Hepatocyte (in vitro differentiated cells): ENCODE results near the gene SLC25A21. TPM values are rescaled to one million over a fixed set of nuclear protein-coding genes. Genes with fewer than 3 reads are reported as not detected.

Source experiments
- DNase-seq: peaks from one replicate; pipeline ENCODE4 v3.0.0-alpha.2; 2016; ENCODE audit warnings: low spot score
- H2AFZ ChIP-seq: fragments of 200-600 bp; sonication (generic); 2 replicates; pipeline ENCODE4 v1.6.0; 2016; ENCODE audit warnings: antibody characterized with exemption, mild to moderate bottlenecking
- H3K27ac ChIP-seq: fragments of 200-600 bp; sonication (generic); 2 replicates; pipeline ENCODE4 v1.5.1; 2016; ENCODE audit warnings: mild to moderate bottlenecking
- H3K27me3 ChIP-seq: fragments of 200-600 bp; sonication (generic); 2 replicates; pipeline ENCODE4 v1.6.1; 2016
- H3K36me3 ChIP-seq: fragments of 200-600 bp; sonication (generic); replicated peaks from 2 replicates; pipeline ENCODE4 v1.5.1; 2016; ENCODE audit warnings: low read depth; ENCODE audit not compliant: insufficient read depth
- H3K4me1 ChIP-seq: fragments of 200-600 bp; sonication (generic); 2 replicates; pipeline ENCODE4 v1.5.1; 2016; ENCODE audit warnings: mild to moderate bottlenecking, moderate library complexity; ENCODE audit not compliant: insufficient read depth
- H3K4me2 ChIP-seq: fragments of 200-600 bp; sonication (generic); 2 replicates; pipeline ENCODE4 v1.6.0; 2016
- H3K4me3 ChIP-seq: fragments of 200-600 bp; sonication (generic); 2 replicates; pipeline ENCODE4 v1.5.1; 2016; ENCODE audit warnings: mild to moderate bottlenecking
- H3K79me2 ChIP-seq: fragments of 200-600 bp; sonication (generic); 2 replicates; pipeline ENCODE4 v1.6.0; 2017; ENCODE audit warnings: mild to moderate bottlenecking
- H3K9me2 ChIP-seq: fragments of 200-600 bp; sonication (generic); replicated peaks from 2 replicates; pipeline ENCODE4 v1.6.0; 2017; ENCODE audit warnings: mild to moderate bottlenecking; ENCODE audit not compliant: insufficient read depth
- H3K9me3 ChIP-seq: fragments of 200-600 bp; sonication (generic); 2 replicates; pipeline ENCODE4 v1.5.1; 2016; ENCODE audit warnings: low read depth, mild to moderate bottlenecking
- H4K20me1 ChIP-seq: fragments of 200-600 bp; sonication (generic); 2 replicates; pipeline ENCODE4 v1.6.0; 2016; ENCODE audit warnings: mild to moderate bottlenecking; ENCODE audit not compliant: insufficient read depth, poor library complexity, severe bottlenecking
- CTCF ChIP-seq: fragments of 200-600 bp; sonication (generic); IDR thresholded peaks from 2 replicates; pipeline ENCODE4 v1.5.1; 2016; ENCODE audit warnings: antibody characterized with exemption, mild to moderate bottlenecking; ENCODE audit not compliant: poor library complexity
- EZH2 ChIP-seq: fragments of 200-600 bp; sonication (generic); IDR thresholded peaks from 2 replicates; pipeline ENCODE4 v1.6.1; 2016; ENCODE audit warnings: antibody characterized with exemption, mild to moderate bottlenecking, borderline replicate concordance
- EZH2phosphoT487 ChIP-seq: fragments of 200-600 bp; sonication (generic); IDR thresholded peaks from one replicate; pipeline ENCODE4 v1.6.1; 2018; ENCODE audit warnings: antibody characterized with exemption, mild to moderate bottlenecking, low read depth, moderate library complexity; ENCODE audit not compliant: unreplicated experiment, severe bottlenecking
- WGBS: methylation state at CpG from one replicate; pipeline ENCODE4 v1.1.6; 2016; ENCODE audit warnings: low lambda C conversion rate; ENCODE audit errors: missing lambda C conversion rate; 5-methylcytosine and 5-hydroxymethylcytosine counted together
- polyA plus RNA-seq: library from polyadenylated mRNA; unstranded; fragments of >200 nt; fragmentation: Nextera tagmentation; extraction: Ambion mirVana; gene quantifications from 2 replicates; pipeline ENCODE4 v1.2.1, GENCODE V29; 2016
- total RNA-seq: library from RNA; depleted of rRNA; stranded (reverse); fragments of >200 nt; gene quantifications from 2 replicates; pipeline ENCODE4 v1.2.3, GENCODE V29; 2014

SLC25A21 gene
- total and polyA plus RNA-seq, 2 experiments from 2014 or later, result 1.4 to 1.6 TPM

- DNase-seq, result no peak
- no peaks in the 10 kb centered on the region for H3K9me3 ChIP-seq
- H4K20me1 ChIP-seq, result no peaks in the 10 kb centered on the region
- no peak overlapping the region for H3K4me3 ChIP-seq
- H3K27ac ChIP-seq, result no peak overlapping the region
- no peaks in the 10 kb centered on the region for H3K27me3 ChIP-seq
- peak overlapping the region; percentile 0 for H3K4me2 ChIP-seq
- H3K36me3 ChIP-seq, result no peaks in the 10 kb centered on the region
- WGBS, result 67% methylated on average over 4 of the region's 4 CpGs
- H3K79me2 ChIP-seq, result no peaks in the 10 kb centered on the region
- TF ChIP-seq EZH2phosphoT487 (no peak), CTCF (no peak), EZH2 (no peak)
- H3K4me1 ChIP-seq, result no peaks in the 10 kb centered on the region
- no peaks in the 10 kb centered on the region for H3K9me2 ChIP-seq
- H2AFZ ChIP-seq, result no peak overlapping the region
Observed at GRCh38 chr14:37027188-37027824, 145.1 kb downstream of the SLC25A21 start.

GRCh38 chr14:37023875-37024565, 148.4 kb downstream of the SLC25A21 start:
- no peak overlapping the region for H3K27ac ChIP-seq
- H3K36me3 ChIP-seq, result no peaks in the 10 kb centered on the region
- WGBS, result 92% methylated on average over 5 of the region's 5 CpGs
- no peak for DNase-seq
- no peak overlapping the region for H3K4me2 ChIP-seq
- no peaks in the 10 kb centered on the region for H4K20me1 ChIP-seq
- no peaks in the 10 kb centered on the region for H3K9me2 ChIP-seq
- H3K4me3 ChIP-seq, result no peak overlapping the region
- H2AFZ ChIP-seq, result no peak overlapping the region
- H3K9me3 ChIP-seq, result no peaks in the 10 kb centered on the region
- H3K4me1 ChIP-seq, result no peaks in the 10 kb centered on the region
- H3K79me2 ChIP-seq, result no peaks in the 10 kb centered on the region
- no peak for TF ChIP-seq EZH2
- no peak for TF ChIP-seq CTCF
- no peak for TF ChIP-seq EZH2phosphoT487
- no peaks in the 10 kb centered on the region for H3K27me3 ChIP-seq

- Histone ChIP-seq H3K4me2 (no peak overlapping the region), H3K36me3 (no peaks in the 10 kb centered on the region), H2AFZ (no peak overlapping the region), H3K9me2 (no peaks in the 10 kb centered on the region), H3K9me3 (no peaks in the 10 kb centered on the region), H3K4me1 (no peaks in the 10 kb centered on the region), H3K79me2 (no peaks in the 10 kb centered on the region), H3K27me3 (no peaks in the 10 kb centered on the region), H3K27ac (no peak overlapping the region), H4K20me1 (no peaks in the 10 kb centered on the region), H3K4me3 (no peak overlapping the region)
- 68% methylated on average over 1 of the region's 1 CpG for WGBS
- no peak for DNase-seq
- no peak for TF ChIP-seq EZH2phosphoT487
- no peak for TF ChIP-seq CTCF
- no peak for TF ChIP-seq EZH2
Observed at GRCh38 chr14:37021390-37021789, 151.0 kb downstream of the SLC25A21 start.
